GM19463 (cell line): Measurements from ENCODE around the gene COL4A6.

Experiments used
- ATAC-seq: cut with Tn5 transposase; IDR thresholded peaks from one replicate; pipeline ENCODE4 v1.9.1; 2021; ENCODE audit warnings: mild to moderate bottlenecking, moderate library complexity; ENCODE audit not compliant: unreplicated experiment

Gene COL4A6

GRCh38 chrX:108275732-108276131 is 162.5 kb downstream of the COL4A6 start:
- no peak for ATAC-seq

GRCh38 chrX:108271397-108271787 is 166.8 kb downstream of the COL4A6 start:
- peak; percentile 49 for ATAC-seq

GRCh38 chrX:108270739-108271396 is 167.4 kb downstream of the COL4A6 start:
- peak; percentile 33 for ATAC-seq

GRCh38 chrX:108270280-108270679 is 167.9 kb downstream of the COL4A6 start:
- no peak for ATAC-seq

GRCh38 chrX:108268434-108269080 is 169.7 kb downstream of the COL4A6 start:
- ATAC-seq, result no peak

GRCh38 chrX:108267557-108267956 is 170.7 kb downstream of the COL4A6 start:
- ATAC-seq, result no peak

GRCh38 chrX:108264376-108264775 is 173.8 kb downstream of the COL4A6 start:
- no peak for ATAC-seq

GRCh38 chrX:108261549-108262203 is 176.5 kb downstream of the COL4A6 start:
- ATAC-seq, result no peak

- ATAC-seq, result no peak
Observed at GRCh38 chrX:108257556-108257955, 180.7 kb downstream of the COL4A6 start.

- no peak for ATAC-seq
Observed at GRCh38 chrX:108254636-108255035, 183.6 kb downstream of the COL4A6 start.

- no peak for ATAC-seq
Observed at GRCh38 chrX:108250654-108251579, 187.3 kb downstream of the COL4A6 start.

GRCh38 chrX:108246304-108246954 is 191.8 kb downstream of the COL4A6 start:
- ATAC-seq, result no peak

- ATAC-seq, result no peak
Observed at GRCh38 chrX:108245462-108245861, 192.8 kb downstream of the COL4A6 start.

- ATAC-seq, result no peak
Observed at GRCh38 chrX:108235986-108236385, 202.2 kb downstream of the COL4A6 start.

- no peak for ATAC-seq
Observed at GRCh38 chrX:108230574-108230973, 207.6 kb downstream of the COL4A6 start.

GRCh38 chrX:108224727-108225621 is 213.2 kb downstream of the COL4A6 start:
- peak; percentile 72 for ATAC-seq

- peak; percentile 20 for ATAC-seq
Observed at GRCh38 chrX:108224218-108224617, 214.0 kb downstream of the COL4A6 start.

- no peak for ATAC-seq
Observed at GRCh38 chrX:108223585-108223984, 214.6 kb downstream of the COL4A6 start.

- ATAC-seq, result no peak
Observed at GRCh38 chrX:108221301-108221864, 216.8 kb downstream of the COL4A6 start.
